H1 (cell line): Measurements from ENCODE around the gene HYLS1. TPM values are rescaled to one million over a fixed set of nuclear protein-coding genes. Genes with fewer than 3 reads are reported as not detected.

Source experiments
- CEBPB ChIP-seq: IDR thresholded peaks from 2 replicates; pipeline ENCODE4 v1.6.1; 2012; ENCODE audit warnings: low read depth, low read length
- CHD7 ChIP-seq: fragments of 300-600 bp; sonication (generic); IDR thresholded peaks from 2 replicates; pipeline ENCODE4 v1.7.1; 2012; ENCODE audit warnings: low read length, moderate library complexity, mild to moderate bottlenecking, inconsistent platforms; ENCODE audit not compliant: insufficient replicate concordance
- CTCF ChIP-seq, 3 experiments: IDR thresholded peaks; 1 replicate in 2 of 3; 2 replicates in 1 of 3; pipeline versions ENCODE4 v1.5.1 to v1.6.1; 2011; ENCODE audit warnings: low read length in 3 of 3, mild to moderate bottlenecking in 3 of 3, inconsistent platforms in 2 of 3, low read depth in 1 of 3, moderate library complexity in 1 of 3; ENCODE audit not compliant: insufficient read depth in 1 of 3; ENCODE audit errors: control extremely low read depth in 1 of 3
- EGR1 ChIP-seq: IDR thresholded peaks from 2 replicates; pipeline ENCODE4 v1.6.1; 2011; ENCODE audit warnings: low read depth, low read length, borderline replicate concordance
- NANOG ChIP-seq: IDR thresholded peaks from 2 replicates; pipeline ENCODE4 v1.6.1; 2011; ENCODE audit warnings: low read length, low read depth, mild to moderate bottlenecking, inconsistent platforms; ENCODE audit not compliant: insufficient read depth, poor library complexity, severe bottlenecking
- POLR2A ChIP-seq, 2 experiments: IDR thresholded peaks; 1 replicate in 1 of 2; 2 replicates in 1 of 2; pipeline ENCODE4 v1.6.1; 2011; ENCODE audit warnings: low read depth in 2 of 2, low read length in 2 of 2, mild to moderate bottlenecking in 2 of 2; ENCODE audit errors: control extremely low read depth in 1 of 2
- TCF12 ChIP-seq: IDR thresholded peaks from 2 replicates; pipeline ENCODE4 v1.6.1; 2011; ENCODE audit warnings: low read depth, mild to moderate bottlenecking, low read length
- polyA plus RNA-seq, 7 experiments: library from polyadenylated mRNA; depleted of rRNA in 3 of 7; stranded (reverse) in 5 of 7; unstranded in 2 of 7; fragments of >200 nt in 5 of 7; fragments of 200-250 nt in 2 of 7; gene quantifications; 1 replicate in 5 of 7; 2 replicates in 1 of 7; 4 replicates in 1 of 7; pipeline versions ENCODE4 v1.2.1 to v1.2.3, GENCODE V29; 2011 to 2013; ENCODE audit warnings: missing spikeins in 2 of 7, mixed read lengths in 2 of 7
- total RNA-seq: library from RNA; stranded (reverse); fragmentation: NEBNext Ultra II Directional; extraction: Animal tissue kit (Norgen Biotek cat#: 25700); gene quantifications from 2 replicates; pipeline ENCODE4 v1.2.1, GENCODE V29; 2021

HYLS1 gene
- total and polyA plus RNA-seq, 2 of the 8 experiments (the other 6 are each of a cell fraction or from before 2014, with no cell fraction given) = 5.1 to 11.6 TPM

GRCh38 chr11:125883375-125883774 lies 4.1 kb upstream of the HYLS1 start (continued):
- TF ChIP-seq CHD7 (no peak), TCF12 (no peak), CTCF (IDR thresholded peaks at IDR 0.05; ENCODE audit: control extremely low read depth in 1 of 3, insufficient read depth in 1 of 3, low read depth in 1 of 3, low read length in 3 of 3) (no peak), POLR2A (IDR thresholded peaks at IDR 0.05; ENCODE audit: control extremely low read depth in 1 of 2, low read depth in 2 of 2, low read length in 2 of 2) (no peak), CEBPB (no peak), NANOG (no peak), EGR1 (no peak)
